HL-60/S4 treated with retinoic acid at 250 ng/mL for 4 days and 3 days (cell line): Measurements from ENCODE around the gene PIK3AP1.

Experiments
- in situ Hi-C: fragments of 300-500 bp; cut with MboI; formaldehyde crosslinking; loops from 2 replicates; pipeline ENCODE4 v1.7.0; 2022; ENCODE audit warnings: low sequenced_read_pairs

The PIK3AP1 gene

DNA sequence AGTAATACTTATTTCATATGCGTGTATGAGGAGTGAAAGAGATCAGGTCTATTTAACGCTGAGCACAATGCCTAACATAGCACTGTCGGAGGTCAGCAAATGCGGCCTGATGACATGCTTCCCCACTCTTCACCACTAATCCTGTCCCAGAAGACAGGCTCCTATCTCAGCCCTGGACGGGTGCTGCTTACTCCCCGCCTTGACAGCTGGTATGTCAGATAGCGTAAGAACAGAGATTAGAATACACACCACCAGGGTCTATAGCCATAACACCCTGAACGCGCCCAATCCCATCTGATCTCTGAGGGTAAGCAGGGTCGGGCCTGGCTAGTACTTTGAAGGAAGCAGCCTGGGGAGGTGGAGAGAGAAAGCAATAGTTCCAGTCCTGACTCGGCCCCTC is 101.2 kb downstream of the PIK3AP1 start:
- in situ Hi-C loops = no loop called here

- in situ Hi-C loops = no loop called here
Measured at GRCh38 chr10:96618653-96619052, 101.7 kb downstream of the PIK3AP1 start.

DNA sequence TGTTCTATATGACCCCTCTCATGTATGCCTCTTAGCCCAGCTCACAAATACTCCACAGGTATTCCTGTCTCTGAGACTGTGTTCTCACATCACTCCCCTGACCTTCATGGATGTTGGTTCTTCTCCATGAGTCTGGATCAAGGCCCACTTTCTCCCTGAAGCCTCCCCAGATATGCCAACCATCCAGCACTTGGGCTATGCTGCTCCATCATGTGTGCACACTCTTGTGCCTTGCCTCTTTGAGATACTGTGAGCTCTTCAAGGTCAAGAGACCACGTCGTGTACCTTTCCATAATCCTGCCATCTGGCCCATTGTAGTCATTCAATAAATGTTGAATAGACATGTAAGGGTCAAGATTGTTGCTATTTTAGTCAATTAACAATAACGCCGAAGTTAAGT is 103.4 kb downstream of the PIK3AP1 start:
- in situ Hi-C loops = no loop called here

DNA sequence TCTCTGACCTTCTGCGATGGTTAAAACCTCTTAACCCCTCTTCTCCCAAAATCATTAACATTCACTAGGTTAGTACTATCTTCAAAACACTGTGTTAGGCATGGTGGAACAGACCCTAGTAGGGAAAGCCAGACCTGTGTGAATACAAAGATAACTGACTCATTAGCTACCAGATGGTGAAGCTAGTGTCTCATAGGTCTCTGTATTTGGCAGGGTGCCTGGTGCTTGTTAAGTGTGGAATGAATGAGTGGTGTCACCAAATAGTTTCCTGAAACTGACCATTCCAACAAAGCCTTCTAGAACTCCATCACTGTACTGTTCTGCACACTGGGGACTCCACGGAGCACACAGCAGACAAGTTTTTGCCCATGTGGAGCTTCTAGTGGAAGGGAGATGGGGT is 105.8 kb downstream of the PIK3AP1 start:
- in situ Hi-C loops = no loop called here

DNA sequence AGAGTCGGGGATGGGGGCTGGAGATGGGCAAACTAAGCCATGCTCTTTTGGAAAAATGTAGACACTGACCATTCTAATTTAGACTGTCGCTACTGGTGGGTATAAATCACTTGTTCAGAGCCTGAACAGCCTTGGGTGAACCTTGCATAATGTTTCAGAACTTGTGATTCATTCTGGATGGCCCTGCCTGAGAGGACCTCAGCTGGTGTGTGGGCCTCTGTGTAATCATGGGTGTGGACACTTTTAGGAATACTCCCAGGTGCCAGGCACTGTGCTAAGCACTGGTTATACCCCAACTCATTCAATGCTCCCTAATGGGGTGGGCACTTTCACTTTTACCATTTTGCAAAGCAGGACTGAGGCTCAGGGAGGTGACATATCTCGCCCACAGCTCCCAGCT is 106.7 kb downstream of the PIK3AP1 start:
- in situ Hi-C loops = no loop called here

- in situ Hi-C loops = no loop called here
Measured at GRCh38 chr10:96612055-96612830, 108.1 kb downstream of the PIK3AP1 start.

GRCh38 chr10:96610817-96611216 is 109.5 kb downstream of the PIK3AP1 start:
- in situ Hi-C loops = no loop called here

DNA sequence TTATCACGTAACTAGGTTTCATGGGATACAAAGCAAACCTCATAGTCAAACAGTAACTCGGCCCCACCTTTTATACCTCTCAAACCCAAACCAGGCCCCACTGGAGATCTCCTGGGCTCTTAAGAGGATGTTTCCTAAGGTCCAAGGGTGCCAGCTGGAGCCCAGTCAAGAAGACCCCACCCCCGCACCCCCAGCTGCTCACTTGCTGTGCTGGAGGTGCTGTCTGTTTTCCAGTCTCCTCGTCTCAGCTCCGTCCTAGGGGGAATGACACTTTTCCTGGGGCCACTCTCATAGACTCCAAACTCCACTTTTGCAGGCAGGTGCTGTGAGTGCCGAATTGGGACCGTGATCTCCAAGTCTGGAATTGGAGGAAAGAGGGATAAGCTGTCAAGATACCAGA is 110.8 kb downstream of the PIK3AP1 start:
- in situ Hi-C loops = no loop called here

DNA sequence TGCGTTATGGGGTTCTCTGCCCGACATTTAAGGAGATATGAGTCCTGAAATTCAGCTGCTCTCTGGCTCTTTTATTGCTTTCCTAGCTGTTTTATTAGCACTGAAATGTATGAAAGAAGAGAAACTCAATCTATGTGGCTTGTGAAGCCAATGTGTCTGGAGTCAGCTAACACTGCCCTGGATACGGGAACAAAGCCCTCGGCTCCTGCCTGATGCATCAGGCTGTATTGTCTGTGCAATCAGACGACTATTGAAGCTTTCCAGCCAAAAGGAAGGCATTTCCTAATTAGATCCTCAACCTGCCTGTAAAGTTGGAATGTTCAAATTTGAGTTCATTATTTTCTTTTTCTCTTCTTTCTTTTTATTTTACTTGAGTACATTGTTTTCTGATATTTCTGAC is 111.5 kb downstream of the PIK3AP1 start:
- in situ Hi-C loops = no loop called here

- in situ Hi-C loops = no loop called here
Measured at GRCh38 chr10:96608262-96608661, 112.1 kb downstream of the PIK3AP1 start.

DNA sequence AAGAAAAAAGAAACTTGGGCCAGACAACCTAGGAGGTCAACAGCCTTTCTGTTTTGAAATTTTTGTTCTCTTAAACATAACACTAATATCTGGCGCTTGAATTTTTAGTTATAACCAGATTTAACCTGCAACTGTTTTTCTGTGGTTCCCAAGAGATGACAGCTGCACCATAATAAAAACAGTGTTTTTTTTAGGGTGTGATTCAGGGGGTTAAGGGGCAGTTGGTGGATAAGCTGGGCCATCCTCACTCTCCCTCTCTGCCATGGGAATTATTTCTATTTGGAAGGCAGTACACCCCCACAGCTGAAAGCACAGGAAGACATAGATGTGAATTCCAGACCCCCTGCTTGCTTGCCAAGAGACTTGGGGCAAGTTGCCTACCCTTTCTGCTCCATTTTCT is 113.4 kb downstream of the PIK3AP1 start:
- in situ Hi-C loops = no loop called here

DNA sequence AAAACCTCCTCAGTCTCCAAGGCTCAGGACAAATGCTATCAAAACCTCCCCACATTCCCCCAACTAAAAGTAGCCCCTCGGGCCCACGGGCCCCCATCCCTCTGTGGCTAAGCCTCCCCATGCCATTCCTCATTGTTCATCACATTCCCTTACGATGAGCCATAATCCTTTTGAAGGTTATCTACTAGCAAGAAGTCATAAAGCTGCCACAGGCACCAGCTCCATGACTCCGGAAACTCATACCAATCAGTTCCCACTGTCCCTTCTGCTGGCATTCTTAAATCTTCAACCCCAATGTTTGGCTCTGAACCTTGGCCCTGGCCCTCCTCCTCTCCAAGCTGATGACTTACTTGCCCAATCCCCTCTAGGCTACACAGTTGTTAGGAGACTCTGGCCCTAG is 114.1 kb downstream of the PIK3AP1 start:
- in situ Hi-C loops = no loop called here

DNA sequence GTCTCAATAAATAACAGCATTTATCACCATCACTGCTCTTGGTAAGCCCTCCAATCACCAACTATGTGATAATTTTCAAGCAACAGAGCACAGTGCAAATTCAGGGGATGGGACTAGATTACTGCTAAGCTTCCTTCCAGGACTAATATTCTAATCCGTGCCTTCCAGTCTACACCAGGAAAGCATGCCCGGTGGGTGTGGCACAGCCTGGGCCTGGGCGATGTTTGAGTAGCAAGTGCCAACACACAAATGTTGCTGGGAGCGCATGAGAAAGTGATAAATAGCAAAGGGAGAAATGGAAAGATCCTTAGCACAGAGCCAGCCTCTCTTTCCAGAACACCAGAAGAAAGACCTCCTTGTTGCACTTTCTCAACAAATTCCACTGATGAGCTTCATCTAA is 120.0 kb downstream of the PIK3AP1 start:
- in situ Hi-C loops = no loop called here

DNA sequence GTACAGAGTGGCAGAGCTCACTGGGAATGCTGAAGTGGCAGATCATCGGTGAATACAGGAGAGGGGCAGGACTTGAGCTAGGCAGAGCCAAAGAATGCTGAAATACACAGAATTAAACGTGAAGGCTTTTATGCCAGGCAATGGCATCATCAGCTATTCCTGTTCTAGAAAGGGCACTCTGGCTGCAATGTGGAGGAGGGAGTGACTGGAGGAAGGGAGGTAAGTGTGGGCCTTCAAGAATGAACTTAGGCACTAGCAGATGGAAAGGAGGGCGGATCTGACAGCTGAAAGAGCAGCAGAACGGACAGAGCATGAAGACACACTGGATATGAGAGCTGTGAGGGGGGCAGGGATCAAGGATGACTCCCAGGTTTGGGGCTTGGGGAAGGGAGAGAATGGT is 121.5 kb downstream of the PIK3AP1 start:
- in situ Hi-C loops = no loop called here

DNA sequence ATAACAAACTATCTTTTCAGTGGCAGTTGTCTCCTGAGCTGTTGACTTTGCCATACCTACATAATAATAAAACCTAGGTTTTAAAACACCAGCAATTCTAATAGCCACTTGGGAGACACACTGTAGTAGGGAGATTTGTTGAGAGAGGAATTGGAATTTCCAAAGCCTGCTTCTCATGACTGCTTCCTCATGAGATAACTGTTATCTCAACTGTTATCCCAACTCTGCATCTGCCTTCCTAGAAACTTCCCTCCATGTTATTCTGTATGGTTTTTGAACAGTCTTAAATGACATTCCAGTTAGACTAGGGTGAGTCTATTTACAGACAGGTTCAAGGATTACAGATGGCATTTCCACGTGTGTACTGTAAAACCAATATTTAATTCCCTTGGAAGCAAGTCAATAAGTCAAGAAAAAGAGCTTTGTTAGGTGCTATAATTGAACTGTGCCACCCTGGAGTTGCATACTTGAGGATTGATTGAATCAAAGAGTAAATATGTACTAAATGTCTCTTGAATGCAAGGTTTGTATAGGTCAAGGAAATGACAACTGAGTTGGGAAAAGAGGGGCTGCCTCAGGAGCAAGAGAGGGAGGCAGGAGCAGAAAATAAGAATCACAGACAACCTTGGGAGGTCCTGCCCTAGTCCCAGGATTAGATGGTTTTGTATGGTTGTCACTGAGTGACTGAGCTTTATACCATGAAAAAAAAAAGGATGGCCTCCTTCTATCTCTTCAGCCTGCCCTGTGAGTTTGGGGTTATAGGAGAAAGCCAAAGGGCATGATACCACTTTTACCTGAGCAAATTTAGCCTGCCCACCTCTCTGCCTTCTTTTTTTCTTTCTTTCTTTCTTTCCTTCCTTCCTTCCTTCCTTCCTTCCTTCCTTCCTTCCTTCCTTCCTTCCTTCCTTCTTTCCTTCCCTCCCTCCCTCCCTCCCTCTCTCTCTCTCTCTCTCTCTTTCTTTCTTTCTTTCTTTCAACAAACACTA is 123.6 kb downstream of the PIK3AP1 start:
- in situ Hi-C loops = no loop called here

GRCh38 chr10:96595741-96596140 is 124.6 kb downstream of the PIK3AP1 start:
- in situ Hi-C loops = no loop called here

- in situ Hi-C loops = no loop called here
Measured at GRCh38 chr10:96591946-96592345, 128.4 kb downstream of the PIK3AP1 start.

GRCh38 chr10:96588616-96589419 is 131.5 kb downstream of the PIK3AP1 start:
- in situ Hi-C loops = no loop called here

DNA sequence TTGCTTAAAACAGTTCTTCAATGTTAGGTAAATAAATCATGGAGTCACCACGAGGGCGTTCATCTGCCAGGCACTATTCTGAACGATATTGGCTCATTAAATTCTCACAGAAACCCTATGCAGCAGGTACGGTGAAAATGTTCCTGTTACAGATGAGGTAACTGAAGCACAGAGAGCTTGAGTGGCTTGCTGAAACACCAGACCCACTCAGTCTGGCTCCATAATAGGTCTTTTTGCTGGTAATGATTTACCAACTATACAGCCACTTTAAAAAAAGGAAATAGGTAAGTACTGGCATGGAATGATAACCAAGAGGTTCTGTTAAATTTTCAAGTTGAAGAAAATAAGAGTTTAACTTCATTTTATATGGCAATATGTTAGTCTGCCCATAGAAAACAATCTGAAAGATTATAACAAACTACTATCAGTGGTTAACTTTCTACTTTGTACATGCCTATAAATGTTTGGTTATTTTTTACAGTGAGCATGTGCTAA is 132.2 kb downstream of the PIK3AP1 start:
- in situ Hi-C loops = no loop called here

DNA sequence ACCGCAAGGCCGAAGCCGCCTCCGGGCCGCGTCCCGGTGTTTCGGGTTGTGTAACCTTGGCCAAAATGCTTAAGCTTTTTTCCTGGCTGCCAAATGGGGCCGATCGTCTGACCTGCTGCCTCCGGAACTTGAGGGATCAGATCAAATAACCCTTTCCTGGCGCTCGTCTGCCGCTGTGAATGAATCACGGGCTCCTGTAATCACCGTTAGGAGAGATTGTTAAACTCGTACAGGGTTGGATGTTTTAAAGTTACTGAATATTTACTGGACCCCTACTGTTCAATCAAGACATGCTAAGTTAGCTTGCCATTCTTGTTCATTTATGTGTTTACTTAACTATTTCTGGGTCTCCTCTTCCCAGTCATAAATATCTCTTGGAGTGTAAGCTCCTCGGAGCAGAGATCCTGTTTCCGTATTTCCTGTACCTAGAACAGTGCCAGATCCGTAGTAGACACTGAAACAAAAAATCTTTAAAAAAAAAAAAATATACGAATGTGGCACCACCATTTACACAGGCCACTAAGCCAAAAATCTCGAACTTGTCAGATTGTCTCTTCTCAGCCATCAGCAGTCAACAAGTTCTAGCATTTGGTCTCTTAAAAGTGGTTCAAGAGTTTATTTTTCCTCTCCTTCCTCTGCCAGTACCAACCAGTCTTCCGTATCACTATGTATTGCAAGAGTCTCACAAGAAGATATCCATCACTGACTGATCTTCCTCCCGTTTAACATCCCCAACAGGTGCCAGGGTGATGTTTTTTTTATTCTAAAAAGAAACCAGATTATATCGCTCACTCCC is 132.9 kb downstream of the PIK3AP1 start:
- in situ Hi-C loops = no loop called here
